Measurements from ENCODE around the gene CETP. TPM values are rescaled to one million over a fixed set of nuclear protein-coding genes. Genes with fewer than 3 reads are reported as not detected.

The CETP gene
- total and polyA plus RNA-seq, 2 of the 13 experiments (the other 11 are each of a cell fraction or from before 2014, with no cell fraction given): 0.31 to 9.8 TPM

DNA sequence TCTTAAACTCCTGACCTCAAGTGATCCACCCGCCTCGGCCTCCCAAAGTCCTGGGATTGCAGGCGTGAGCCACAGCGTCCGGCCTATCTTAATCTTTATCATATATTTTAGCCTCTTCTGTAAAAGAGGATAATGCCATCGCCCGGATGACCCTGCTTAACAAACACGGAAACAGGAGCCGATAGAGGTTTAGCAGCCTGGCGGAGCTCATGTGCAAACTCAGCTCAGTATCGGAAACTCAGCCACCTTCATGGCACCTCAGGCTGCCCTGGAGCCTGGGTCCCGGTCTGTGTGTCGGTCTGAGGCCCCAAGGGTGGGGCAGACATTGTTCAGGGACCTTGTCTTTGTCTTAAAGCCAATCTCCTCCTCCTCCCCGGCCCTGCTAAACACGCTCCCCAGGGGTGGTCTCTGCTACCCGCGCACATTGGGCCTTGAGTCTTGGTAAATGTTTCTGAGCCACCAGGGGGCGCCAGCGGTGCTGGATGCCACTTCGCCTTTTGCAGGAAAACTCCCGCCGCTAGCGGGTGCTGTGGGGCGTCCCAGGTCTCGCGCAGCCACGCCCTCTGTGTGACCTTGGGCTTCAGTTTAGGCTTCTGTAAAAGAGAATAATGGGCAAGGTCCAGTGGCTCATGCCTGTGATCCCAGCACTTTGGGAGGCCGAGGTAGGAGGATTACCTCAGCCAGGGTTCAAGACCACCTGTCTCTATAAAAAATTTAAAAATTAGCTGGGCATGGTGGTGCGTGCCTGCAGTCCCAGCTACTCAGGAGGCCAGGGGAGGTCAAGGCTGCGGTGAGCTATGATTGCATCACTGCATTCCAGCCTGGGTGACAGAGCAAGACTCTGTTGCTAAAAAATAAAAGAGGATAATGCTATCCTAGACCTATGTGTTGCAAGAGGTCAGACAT lies 2.7 kb downstream of the CETP start (continued):
- TF ChIP-seq, protein P1, sequence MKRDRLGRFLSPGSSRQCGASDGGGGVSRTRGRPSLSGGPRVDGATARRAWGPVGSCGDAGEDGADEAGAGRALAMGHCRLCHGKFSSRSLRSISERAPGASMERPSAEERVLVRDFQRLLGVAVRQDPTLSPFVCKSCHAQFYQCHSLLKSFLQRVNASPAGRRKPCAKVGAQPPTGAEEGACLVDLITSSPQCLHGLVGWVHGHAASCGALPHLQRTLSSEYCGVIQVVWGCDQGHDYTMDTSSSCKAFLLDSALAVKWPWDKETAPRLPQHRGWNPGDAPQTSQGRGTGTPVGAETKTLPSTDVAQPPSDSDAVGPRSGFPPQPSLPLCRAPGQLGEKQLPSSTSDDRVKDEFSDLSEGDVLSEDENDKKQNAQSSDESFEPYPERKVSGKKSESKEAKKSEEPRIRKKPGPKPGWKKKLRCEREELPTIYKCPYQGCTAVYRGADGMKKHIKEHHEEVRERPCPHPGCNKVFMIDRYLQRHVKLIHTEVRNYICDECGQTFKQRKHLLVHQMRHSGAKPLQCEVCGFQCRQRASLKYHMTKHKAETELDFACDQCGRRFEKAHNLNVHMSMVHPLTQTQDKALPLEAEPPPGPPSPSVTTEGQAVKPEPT (CRISPR knock-in tag; IDR thresholded peaks at IDR 0.05; ENCODE audit: low read depth): no peak
- TF ChIP-seq ZNF883 (CRISPR knock-in tag; IDR thresholded peaks at IDR 0.05; ENCODE audit: not compliant biosample characterization): no peak
- no peak; the same call in 1 of the 2 replicates for TF ChIP-seq BHLHE40 (IDR thresholded peaks at IDR 0.05; ENCODE audit: low read length)
- TF ChIP-seq, protein P2, sequence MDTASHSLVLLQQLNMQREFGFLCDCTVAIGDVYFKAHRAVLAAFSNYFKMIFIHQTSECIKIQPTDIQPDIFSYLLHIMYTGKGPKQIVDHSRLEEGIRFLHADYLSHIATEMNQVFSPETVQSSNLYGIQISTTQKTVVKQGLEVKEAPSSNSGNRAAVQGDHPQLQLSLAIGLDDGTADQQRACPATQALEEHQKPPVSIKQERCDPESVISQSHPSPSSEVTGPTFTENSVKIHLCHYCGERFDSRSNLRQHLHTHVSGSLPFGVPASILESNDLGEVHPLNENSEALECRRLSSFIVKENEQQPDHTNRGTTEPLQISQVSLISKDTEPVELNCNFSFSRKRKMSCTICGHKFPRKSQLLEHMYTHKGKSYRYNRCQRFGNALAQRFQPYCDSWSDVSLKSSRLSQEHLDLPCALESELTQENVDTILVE (CRISPR knock-in tag; IDR thresholded peaks at IDR 0.05): no peak
- peak; percentile 98 for TF ChIP-seq CEBPG (CRISPR knock-in tag; IDR thresholded peaks at IDR 0.05)
- TF ChIP-seq, protein P3, sequence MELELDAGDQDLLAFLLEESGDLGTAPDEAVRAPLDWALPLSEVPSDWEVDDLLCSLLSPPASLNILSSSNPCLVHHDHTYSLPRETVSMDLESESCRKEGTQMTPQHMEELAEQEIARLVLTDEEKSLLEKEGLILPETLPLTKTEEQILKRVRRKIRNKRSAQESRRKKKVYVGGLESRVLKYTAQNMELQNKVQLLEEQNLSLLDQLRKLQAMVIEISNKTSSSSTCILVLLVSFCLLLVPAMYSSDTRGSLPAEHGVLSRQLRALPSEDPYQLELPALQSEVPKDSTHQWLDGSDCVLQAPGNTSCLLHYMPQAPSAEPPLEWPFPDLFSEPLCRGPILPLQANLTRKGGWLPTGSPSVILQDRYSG (CRISPR knock-in tag; IDR thresholded peaks at IDR 0.05): no peak
- TF ChIP-seq ZNF816 (CRISPR knock-in tag; IDR thresholded peaks at IDR 0.05; ENCODE audit: borderline replicate concordance): peak; percentile 79; the same call in 1 of the 2 replicates
- TF ChIP-seq, protein P4, sequence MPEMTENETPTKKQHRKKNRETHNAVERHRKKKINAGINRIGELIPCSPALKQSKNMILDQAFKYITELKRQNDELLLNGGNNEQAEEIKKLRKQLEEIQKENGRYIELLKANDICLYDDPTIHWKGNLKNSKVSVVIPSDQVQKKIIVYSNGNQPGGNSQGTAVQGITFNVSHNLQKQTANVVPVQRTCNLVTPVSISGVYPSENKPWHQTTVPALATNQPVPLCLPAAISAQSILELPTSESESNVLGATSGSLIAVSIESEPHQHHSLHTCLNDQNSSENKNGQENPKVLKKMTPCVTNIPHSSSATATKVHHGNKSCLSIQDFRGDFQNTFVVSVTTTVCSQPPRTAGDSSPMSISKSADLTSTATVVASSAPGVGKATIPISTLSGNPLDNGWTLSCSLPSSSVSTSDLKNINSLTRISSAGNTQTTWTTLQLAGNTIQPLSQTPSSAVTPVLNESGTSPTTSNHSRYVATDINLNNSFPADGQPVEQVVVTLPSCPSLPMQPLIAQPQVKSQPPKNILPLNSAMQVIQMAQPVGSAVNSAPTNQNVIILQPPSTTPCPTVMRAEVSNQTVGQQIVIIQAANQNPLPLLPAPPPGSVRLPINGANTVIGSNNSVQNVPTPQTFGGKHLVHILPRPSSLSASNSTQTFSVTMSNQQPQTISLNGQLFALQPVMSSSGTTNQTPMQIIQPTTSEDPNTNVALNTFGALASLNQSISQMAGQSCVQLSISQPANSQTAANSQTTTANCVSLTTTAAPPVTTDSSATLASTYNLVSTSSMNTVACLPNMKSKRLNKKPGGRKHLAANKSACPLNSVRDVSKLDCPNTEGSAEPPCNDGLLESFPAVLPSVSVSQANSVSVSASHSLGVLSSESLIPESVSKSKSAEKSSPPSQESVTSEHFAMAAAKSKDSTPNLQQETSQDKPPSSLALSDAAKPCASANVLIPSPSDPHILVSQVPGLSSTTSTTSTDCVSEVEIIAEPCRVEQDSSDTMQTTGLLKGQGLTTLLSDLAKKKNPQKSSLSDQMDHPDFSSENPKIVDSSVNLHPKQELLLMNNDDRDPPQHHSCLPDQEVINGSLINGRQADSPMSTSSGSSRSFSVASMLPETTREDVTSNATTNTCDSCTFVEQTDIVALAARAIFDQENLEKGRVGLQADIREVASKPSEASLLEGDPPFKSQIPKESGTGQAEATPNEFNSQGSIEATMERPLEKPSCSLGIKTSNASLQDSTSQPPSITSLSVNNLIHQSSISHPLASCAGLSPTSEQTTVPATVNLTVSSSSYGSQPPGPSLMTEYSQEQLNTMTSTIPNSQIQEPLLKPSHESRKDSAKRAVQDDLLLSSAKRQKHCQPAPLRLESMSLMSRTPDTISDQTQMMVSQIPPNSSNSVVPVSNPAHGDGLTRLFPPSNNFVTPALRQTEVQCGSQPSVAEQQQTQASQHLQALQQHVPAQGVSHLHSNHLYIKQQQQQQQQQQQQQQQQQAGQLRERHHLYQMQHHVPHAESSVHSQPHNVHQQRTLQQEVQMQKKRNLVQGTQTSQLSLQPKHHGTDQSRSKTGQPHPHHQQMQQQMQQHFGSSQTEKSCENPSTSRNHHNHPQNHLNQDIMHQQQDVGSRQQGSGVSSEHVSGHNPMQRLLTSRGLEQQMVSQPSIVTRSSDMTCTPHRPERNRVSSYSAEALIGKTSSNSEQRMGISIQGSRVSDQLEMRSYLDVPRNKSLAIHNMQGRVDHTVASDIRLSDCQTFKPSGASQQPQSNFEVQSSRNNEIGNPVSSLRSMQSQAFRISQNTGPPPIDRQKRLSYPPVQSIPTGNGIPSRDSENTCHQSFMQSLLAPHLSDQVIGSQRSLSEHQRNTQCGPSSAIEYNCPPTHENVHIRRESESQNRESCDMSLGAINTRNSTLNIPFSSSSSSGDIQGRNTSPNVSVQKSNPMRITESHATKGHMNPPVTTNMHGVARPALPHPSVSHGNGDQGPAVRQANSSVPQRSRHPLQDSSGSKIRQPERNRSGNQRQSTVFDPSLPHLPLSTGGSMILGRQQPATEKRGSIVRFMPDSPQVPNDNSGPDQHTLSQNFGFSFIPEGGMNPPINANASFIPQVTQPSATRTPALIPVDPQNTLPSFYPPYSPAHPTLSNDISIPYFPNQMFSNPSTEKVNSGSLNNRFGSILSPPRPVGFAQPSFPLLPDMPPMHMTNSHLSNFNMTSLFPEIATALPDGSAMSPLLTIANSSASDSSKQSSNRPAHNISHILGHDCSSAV (CRISPR knock-in tag; IDR thresholded peaks at IDR 0.05; ENCODE audit: borderline replicate concordance): no peak
- TF ChIP-seq, protein P5, sequence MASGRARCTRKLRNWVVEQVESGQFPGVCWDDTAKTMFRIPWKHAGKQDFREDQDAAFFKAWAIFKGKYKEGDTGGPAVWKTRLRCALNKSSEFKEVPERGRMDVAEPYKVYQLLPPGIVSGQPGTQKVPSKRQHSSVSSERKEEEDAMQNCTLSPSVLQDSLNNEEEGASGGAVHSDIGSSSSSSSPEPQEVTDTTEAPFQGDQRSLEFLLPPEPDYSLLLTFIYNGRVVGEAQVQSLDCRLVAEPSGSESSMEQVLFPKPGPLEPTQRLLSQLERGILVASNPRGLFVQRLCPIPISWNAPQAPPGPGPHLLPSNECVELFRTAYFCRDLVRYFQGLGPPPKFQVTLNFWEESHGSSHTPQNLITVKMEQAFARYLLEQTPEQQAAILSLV (CRISPR knock-in tag; IDR thresholded peaks at IDR 0.05; ENCODE audit: borderline replicate concordance): no peak
- TF ChIP-seq, protein P6, sequence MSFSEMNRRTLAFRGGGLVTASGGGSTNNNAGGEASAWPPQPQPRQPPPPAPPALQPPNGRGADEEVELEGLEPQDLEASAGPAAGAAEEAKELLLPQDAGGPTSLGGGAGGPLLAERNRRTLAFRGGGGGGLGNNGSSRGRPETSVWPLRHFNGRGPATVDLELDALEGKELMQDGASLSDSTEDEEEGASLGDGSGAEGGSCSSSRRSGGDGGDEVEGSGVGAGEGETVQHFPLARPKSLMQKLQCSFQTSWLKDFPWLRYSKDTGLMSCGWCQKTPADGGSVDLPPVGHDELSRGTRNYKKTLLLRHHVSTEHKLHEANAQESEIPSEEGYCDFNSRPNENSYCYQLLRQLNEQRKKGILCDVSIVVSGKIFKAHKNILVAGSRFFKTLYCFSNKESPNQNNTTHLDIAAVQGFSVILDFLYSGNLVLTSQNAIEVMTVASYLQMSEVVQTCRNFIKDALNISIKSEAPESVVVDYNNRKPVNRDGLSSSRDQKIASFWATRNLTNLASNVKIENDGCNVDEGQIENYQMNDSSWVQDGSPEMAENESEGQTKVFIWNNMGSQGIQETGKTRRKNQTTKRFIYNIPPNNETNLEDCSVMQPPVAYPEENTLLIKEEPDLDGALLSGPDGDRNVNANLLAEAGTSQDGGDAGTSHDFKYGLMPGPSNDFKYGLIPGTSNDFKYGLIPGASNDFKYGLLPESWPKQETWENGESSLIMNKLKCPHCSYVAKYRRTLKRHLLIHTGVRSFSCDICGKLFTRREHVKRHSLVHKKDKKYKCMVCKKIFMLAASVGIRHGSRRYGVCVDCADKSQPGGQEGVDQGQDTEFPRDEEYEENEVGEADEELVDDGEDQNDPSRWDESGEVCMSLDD (CRISPR knock-in tag; IDR thresholded peaks at IDR 0.05; ENCODE audit: borderline replicate concordance): 0 out of 2 replicates have a peak, but pooled peaks have one; percentile 37
